ENCODE data around the gene NATD1.

The NATD1 gene

DNA sequence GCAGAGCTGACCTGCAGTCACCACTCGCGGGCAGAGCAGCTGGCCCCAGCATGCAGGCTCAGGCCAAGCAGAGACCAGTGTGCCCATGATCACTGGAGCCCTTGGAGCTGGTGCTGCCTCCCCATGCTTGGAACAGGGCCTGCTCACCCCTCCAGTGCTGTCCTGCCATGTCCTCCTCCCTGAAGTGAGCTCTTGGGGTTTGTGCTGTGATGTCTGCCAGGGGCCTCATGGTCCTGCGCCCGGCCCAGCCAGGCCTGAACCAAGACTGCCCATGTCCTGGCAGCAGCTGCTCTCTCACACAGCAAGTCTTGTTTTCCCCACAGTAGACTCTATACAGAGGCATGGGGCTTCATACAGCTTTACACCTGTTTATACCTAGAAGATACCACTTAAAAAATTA is 63.8 kb downstream of the NATD1 start:
- no peak for DNase-seq

Data from DMS79 (cell line).